ENCODE results near the gene CDX1.

Gene CDX1

DNA sequence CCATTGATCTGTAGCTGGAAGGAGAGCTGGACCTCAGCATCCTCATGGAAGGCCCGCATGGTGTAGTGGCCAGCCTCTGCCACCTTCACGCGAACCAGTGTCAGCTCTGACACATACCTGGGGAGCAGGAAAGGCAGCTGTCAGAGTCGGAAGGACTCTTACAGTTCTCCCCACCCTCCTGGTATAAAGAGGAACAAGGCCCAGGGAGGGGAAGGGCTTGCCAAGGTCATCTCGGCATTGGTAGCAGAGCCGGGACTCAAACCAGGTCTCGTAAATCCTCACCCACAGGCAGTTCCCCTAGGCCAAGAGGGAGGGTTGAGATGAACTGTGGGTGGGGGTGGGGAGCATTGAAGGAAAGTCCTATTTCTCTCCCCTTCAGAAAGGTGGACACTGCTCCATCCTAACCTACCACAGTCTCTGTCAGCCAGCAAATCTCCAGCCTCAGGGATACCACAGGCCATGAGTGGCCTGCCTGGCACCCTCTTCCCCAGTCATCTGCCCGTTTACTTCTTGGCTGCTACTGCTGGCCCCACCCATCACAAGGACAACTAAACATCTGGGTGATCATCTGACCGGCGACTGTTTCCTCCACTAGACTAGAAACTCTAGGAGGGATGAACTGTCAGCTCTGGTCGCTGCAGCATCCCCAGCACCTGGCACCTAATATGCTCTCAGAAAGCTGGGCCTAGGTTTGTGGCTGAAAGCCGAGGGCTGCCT lies 34.4 kb upstream of the CDX1 start:
- DNase-seq (ENCODE audit: low read depth): no peak

DNA sequence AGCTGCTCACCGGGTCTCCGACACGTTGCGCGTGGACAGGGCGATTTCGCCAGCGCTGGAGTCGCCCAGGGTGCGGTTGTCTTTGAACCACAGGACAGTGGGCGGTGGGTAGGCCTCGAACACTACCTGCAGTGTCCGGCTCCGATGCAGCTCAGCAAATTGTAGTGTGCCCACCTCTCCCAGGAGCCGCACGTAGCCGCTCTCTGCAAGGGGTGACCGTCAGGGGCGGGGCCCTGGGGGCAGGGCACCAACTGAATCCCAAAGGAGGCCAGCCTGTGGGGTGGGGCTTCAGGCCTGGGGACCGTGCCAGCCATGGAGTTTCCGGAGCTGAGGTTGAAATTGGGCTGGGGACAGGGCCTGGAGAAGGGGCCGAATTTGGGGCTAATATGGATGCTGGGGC lies 33.8 kb upstream of the CDX1 start:
- DNase-seq (ENCODE audit: low read depth): no peak

DNA sequence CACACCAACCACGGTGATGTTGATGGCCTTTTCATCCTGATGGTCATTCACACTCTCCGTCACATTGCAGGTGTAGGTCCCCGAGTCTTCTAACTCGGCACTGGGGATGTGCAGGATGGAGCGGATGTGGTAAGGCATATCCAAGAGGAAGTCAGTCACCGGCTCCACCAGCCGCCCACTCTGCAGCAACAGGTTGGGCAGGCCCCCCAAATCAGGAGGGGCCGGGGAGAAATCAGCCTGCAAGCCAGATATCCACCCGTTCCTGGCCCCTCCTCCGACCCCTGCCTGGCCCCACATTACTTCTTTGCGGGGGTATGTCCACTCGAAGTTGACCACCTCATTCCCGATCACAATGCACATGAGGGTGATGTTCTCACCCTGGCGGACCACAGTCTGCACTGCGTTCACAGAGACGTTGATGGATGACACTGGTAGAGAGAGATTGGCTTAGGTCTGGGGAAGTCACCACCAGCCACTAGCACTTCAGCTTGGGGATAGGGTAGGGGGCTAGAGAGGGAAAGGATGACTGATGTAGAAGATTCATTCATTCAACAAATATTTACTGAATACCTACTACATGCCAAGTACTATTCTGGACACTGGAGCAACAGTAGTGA lies 32.9 kb upstream of the CDX1 start:
- no peak for DNase-seq (ENCODE audit: low read depth)

DNA sequence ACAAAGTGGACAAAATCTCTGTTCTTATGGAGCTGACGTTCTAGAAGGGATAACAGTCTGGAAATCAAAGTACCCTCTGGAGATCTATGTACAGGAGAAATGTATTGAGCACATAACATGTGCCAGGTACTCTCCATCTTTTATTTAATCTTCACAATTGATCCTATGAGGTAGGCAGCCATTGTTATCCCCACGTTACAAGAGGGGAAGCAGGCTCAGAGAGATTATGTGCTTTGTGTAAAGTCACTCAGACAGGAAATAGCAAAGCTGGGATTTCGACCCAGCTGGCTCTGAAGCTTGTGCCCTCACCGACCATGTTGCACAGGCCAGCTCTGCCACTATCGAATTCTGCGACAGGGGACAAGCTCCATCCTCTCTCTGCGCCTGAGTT lies 32.4 kb upstream of the CDX1 start:
- DNase-seq (ENCODE audit: low read depth): no peak

DNA sequence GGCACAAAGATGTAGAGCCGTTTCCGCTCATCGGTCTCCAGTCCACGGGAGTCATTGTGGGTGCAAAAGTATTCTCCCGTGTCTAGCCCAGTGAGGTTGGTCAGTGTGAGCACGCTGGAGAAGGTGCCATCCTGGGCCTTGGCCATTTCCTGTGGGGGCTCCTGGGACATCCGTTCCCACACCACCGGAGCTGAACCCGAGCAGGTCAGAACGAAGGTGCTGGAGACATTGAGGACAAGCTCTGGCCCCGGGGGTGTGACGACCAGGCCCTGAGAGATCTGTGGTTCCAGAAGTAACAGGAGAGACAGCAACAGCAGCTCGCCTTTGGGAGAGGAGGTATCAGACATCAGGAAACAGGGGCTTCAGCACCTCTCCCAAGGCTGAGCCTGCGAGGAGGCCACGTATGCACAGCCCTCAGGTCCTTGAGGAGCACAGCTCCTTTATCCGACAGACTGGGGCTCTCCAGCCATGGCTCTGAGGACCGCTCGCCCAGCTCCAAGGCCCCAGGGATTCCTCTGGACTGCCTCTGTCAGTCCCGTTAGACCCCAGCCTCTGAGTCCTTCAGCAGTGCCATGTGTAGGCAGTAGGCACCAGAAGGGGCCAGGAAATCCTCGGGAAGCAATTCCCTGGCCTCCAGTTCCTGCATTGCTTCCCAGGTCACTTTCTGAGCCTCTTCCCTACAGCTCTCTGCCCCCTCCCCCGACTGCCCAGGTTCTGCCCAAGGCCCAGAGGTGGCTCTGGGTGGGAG lies 30.8 kb upstream of the CDX1 start:
- no peak for DNase-seq (ENCODE audit: low read depth)

DNA sequence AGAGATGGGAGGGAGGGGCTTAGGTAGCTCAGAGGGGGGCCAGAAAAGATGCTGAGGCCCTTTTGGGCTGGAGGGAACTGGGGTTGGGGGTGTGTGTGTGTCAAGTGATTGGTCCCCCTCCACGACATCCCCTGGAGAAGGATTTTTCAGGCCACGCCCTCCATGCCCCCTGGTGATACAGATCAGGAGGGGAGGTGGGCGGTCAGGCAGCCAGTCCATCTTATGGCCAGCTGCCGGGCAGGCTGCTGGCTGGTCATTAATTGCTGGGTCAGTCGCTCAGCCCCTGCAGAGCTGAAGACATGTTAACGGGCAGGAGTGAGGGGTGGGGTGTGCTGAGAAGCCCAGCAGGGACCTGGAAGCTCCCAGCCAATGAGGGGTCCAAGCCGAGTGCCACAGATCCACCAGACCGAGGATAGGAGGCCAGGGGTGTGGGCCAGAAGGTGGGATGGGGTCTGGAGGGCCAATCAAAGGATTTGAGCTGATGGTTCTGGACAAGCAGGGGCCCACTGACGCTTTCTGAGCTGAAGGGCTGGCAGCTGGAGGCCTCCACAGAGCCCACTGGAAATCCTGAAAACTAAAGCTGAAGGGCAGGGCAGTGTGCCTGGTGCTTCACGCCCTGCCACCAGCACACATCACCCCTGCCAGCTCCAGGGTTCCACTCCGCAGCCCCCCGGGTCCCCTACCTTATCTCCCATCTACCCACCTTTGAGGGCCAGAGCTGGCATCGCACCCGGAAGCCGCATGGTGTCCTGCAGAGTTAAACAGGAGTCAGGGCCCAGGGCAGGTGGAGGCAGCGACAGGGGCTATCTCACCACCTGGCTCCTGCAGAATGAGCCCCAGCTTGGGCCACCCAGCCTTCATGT lies 30.0 kb upstream of the CDX1 start:
- no peak for DNase-seq (ENCODE audit: low read depth)

DNA sequence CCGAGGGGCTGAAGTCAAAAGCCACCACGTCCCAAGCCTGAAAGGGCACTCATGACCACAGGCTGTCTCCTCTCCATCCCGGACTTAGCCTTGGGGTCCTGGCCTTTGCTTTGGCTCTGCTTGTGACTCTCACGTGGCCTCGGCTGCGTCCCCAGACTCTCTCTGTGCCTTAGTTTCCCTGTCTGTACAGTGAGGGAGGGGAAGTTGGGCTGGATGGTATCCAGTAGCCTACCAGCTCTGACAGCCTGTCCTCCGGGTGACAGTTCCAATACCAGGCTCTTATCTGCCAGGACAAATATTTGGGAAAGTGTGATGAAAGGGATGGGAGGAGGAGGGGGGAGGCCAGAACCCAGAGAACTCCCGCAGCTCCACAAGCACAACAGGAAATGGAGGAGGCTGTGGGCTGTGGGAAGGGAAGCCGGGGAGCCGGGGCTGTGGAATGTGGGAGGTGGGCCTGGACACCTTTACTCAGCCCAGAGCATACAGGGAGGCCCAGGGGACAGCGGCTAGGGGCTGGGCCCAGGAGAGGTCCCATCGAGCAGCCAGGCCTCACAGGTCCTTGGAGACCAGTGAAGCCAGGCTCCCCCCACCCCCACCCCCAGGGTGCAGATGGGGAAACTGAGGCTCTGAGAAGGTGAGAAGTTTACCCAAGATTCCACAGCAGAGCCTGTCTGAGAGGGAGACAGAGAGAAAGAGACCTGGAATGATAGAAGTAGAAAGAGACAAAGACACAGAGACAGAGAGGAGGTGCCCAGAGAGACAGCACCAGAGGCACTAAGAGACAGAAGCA lies 29.2 kb upstream of the CDX1 start:
- no peak for DNase-seq (ENCODE audit: low read depth)

DNA sequence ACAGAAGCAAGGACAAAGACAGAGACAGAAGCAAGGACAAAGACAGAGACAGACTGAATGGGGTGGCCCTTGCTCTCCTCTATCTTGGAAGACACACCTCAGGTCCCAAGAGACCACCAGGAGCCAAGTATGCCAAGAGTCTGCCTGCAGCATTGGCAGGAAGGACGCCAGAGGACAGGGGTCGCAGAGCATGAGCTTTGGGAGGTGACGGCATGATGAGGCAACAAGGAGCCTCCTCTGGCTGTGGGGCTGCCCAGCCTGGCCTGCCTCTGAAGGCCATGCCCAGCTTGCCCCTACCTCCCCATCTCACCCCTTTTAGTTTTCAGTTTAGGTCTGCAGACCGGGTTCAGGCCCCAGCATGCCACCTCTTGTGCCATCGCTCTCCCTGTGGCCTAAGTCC lies 28.6 kb upstream of the CDX1 start:
- no peak for DNase-seq (ENCODE audit: low read depth)

DNA sequence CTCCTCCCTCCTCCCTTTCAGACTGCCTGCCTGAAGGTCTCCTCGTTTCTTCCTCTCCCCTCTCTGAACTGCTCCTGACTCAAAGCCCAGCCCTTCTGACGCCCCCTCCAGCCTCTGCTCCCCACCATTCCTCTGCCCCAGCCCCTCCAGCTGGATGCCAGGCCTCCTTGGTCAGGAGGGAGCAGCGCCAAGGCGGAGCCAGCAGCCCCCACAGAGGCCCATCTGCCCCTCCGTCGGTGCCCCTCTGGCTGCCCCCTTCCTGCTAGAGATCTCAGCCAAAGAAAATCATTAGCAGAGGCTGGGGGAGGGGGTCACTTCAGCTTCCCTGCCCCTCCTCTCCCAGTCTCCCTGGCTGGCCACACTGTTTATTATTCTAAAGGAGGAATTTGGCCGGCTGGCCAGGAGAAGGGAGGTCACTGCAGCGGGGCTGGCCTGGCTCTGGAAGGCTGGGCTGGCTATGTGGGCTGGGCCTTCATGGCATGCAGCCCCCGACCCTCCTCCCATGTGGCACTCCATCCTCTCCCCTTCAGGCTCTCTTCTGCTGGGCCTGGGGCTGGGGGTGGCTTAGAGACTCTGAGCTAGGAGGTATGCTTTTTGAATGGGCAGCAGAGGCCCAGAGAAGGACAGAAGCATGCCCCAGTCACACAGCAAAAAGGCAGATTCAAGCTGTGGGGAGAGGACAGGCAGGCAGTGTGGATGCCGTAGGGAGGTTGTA lies 27.9 kb upstream of the CDX1 start:
- DNase-seq (ENCODE audit: low read depth): no peak

DNA sequence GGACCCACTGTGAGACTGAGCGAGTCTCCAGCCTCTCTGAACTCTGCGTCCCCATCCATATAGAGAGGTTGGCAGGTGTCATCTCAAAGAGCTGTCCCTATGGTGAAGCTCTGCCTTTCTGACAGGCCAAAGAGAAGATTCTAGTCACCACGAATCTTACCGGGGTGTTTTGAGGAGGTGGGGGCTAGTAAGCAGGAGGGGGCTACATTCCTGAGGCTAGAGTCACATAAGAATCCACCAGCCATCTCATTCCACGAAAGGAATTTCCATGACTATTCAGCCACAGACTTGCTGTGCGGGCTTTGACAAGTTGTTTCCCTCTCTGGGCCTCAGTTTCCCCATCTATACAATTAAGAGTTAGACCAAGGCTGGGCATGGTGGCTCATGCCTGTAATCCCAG lies 27.2 kb upstream of the CDX1 start:
- no peak for DNase-seq (ENCODE audit: low read depth)

DNA sequence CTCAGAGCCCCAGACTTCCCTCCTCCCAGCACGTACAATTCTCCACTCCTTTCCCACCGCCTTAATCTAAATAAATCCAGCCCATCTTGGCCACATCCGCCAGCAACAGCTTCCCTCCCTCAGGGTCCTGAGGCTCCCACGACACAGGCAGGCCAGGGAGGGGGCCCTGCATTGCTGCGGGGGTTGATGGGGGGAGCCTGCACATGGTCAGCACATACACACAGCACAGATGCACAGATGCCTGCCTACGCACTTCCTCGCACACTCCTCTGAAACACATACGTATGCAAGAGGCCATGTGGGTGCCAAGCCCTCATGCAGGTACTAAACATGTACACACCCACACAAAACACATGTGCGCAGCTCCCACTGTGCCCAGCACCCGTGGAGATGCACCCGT lies 25.7 kb upstream of the CDX1 start:
- no peak for DNase-seq (ENCODE audit: low read depth)

DNA sequence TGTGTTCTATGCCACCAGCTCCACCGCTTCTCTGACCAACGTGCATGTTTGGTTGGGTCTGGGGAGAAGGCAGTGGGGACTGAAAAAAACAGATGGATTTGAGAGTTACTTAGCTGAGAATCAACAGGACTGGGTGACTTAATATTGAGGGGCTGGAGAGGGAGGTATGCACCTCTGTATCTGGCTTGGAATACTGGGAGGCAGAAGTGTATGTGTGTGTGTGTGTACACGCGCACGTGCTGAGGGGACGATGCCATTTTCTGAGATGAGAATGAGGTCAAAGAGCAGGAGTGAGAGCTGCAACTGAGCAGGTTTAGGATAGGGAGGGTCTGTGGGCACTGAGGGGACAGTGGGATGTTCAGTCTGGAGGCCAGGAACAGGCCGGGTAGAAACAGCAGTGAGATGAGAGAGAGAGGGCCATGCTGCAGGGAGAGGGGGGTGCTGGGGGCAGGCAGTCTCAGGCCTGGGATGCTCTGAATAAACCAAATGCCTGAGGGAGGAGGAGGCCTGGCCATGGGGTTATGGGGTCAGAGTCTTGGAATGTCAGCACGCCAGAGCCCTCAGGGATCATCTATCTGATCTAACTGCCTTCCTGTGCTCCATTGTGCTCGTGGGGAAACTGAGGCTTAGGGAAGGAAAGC lies 24.9 kb upstream of the CDX1 start:
- DNase-seq (ENCODE audit: low read depth): no peak

DNA sequence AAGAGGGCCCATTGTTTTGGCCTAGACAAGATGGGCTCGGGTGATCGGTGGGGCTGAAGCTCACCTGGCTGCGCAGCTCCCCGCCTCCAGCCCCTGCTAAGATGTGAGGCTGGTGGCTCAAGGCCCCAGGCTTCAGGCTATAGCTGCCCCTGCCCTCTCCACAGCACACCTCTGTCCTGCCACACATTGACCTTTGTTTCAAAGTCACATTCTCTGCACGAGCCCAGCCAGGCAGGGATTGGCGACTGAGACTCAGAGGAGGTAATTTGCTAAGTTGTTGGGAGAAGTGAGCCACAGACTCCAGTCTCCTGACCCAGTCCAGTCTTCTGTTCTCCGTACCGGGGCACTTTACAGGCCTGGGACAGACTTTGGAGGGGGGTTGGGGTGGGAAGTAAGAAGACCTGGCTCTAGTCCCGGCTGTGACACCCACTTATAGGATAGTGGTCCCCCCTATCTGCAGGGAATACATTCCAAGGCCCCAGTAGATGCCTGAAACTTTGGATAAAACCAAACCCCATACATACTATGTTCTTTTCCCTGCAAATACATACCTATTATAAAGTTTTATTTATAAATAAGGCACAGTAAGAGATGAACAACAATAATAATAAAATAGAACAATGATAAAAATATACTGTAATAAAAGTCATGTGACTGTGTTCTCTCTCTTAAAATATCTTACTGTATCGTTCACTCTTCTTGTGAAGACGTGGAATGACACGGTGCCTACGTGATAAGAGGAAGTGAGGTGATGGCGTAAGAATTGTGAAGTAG lies 24.2 kb upstream of the CDX1 start:
- DNase-seq (ENCODE audit: low read depth): no peak

DNA sequence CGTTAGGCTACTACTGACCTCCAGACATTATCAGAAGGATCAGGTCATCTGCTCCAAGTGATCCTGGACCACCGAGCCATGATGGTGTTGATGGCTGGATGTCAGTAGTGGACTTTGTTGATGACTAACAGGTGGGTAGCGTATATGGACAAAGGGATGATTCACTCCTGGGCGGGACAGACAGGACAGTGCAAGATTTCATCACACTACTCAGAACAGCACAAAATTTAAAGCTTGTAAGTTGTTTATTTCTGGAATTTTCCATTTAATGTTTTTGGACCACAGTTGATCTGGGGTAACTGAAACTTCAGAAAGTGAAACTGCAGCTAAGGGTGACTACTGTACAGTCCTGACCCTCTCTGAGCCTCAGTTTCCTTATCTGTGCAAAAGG lies 23.6 kb upstream of the CDX1 start:
- DNase-seq (ENCODE audit: low read depth): no peak

DNA sequence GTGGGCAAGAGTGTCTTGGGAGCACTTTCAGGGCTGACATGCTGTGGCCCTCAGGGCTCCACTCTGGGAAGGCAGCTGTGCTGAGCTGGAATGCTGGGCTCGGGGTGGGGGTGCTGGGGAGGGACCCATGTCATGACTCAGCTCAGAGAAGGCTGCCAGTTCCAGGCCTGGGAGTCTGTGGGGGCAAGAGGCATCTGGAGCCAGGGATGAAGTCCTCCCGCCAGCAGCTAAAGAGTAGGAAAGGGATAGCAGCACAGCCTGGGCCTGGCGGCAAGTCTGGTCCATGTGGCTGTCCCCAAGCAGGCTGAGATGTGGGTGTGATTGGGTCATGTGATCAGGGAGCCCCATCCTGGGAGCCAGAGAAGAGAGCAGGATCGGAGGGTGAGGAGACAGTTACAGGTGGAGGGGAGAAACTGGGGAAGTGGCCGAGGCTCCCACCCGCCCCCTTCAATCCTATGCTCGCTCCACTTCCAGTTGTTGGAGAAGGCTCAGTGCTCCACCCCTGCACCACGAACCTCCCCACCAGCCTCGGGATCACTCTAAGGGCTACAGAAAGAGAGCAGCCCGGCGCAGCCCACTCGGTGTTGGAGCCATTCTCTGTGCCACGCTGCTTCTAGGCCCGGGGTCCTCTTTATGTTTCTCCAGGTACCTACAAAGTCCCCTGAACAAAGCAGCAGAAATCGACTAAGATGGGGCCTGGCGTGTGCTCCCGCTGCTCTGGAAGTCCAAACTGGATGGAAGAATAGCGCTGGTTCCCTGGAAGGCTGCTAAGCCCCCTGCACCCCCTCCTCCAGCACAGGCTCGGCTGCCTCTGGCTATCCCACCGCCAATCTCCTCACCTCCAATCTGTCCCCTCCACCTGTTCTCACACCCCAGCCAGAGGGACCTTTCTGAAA lies 23.0 kb upstream of the CDX1 start:
- DNase-seq (ENCODE audit: low read depth): no peak

DNA sequence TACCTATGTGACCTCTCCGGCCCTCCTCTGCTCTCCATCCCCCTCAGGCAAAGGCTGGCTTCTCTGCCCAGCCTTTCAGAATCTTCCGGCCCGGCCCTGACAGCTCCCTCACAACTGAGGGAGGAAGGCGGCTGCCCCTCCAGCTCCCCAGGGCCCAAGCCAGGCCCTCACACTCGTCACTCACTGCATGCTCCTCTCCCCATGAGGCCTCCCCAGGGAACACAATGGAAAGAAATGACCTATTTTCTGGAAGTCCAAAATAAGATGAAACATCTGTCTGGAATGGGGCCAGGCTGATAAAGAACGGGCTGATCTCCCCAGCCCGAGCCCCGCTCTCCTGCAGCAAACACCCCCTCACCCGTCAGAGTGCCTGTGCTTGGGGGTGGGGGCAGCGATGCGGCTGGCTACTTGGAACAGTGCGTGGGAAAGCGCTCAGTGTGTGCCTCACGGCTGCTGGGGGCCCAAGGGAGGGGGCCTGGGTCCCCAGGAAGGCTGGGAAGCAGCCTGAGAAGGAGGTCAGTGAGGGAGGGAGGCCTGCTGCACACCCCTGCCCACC lies 22.3 kb upstream of the CDX1 start:
- no peak for DNase-seq (ENCODE audit: low read depth)

DNA sequence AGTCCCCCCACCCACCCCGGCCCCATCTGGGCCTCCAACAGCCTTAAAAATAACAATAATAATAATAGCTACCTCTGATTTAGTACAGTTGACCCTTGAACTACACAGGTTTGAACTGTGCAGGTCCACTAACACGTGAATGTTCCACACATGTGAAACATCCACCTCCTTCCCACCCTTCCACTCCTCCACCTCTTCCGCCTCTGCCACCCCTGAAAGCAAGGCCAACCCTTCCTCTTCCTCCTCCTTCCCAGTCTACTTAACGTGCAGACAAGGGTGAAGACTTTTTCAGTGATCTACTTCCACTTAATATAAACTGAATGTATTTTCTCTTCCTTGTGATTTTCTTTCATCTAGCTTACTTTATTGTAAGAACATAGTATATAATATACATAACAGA lies 21.7 kb upstream of the CDX1 start:
- DNase-seq (ENCODE audit: low read depth): no peak

DNA sequence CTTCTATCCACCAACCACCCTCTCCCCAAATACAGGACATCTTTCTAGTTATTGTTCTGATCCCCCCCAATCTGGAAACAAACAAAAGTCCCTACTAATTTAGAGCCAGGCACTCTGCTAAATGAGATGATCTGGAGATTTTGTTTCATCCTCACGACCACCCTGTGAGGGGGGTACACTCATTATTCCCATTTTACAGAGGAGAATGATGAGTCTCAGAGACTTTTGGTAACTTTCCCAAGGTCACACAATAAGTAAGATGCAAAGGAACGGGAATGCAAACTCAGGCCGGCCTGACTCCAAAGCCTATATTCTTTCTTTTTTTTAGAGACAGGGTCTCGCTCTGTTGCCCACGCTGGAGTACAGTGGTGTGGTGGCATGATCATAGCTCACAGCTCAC lies 20.3 kb upstream of the CDX1 start:
- DNase-seq (ENCODE audit: low read depth): no peak
